Loucy (cell line): ENCODE data around the gene RBPJL.

Experiments
- H2AFZ ChIP-seq: fragments of 200-600 bp; sonication (generic); 2 replicates; pipeline ENCODE4 v1.6.0; 2016; ENCODE audit warnings: antibody characterized with exemption, mild to moderate bottlenecking, low read length, moderate library complexity
- H3F3A ChIP-seq: fragments of 200-600 bp; 2 replicates; pipeline ENCODE4 v1.6.0; 2016; ENCODE audit warnings: antibody characterized with exemption, low read depth, mild to moderate bottlenecking
- H3K27me3 ChIP-seq: fragments of 200-600 bp; sonication (generic); 2 replicates; pipeline ENCODE4 v1.6.1; 2014; ENCODE audit warnings: low read length, mild to moderate bottlenecking; ENCODE audit not compliant: insufficient read depth, poor library complexity, severe bottlenecking
- H3K36me3 ChIP-seq: fragments of 200-600 bp; sonication (generic); 2 replicates; pipeline ENCODE4 v1.6.1; 2016; ENCODE audit warnings: low read length; ENCODE audit not compliant: insufficient read depth
- H3K4me1 ChIP-seq: fragments of 200-600 bp; sonication (generic); 2 replicates; pipeline ENCODE4 v1.5.1; 2014; ENCODE audit warnings: low read length, mild to moderate bottlenecking; ENCODE audit not compliant: insufficient read depth, poor library complexity, severe bottlenecking
- H3K4me2 ChIP-seq: fragments of 200-600 bp; sonication (generic); 2 replicates; pipeline ENCODE4 v1.6.0; 2014; ENCODE audit warnings: antibody characterized with exemption, low read length, low read depth, mild to moderate bottlenecking; ENCODE audit not compliant: poor library complexity, severe bottlenecking
- H3K4me3 ChIP-seq: fragments of 200-600 bp; sonication (generic); 2 replicates; pipeline ENCODE4 v1.5.1; 2014; ENCODE audit warnings: low read length, mild to moderate bottlenecking, mixed read lengths; ENCODE audit not compliant: poor library complexity, severe bottlenecking
- H3K79me2 ChIP-seq: fragments of 200-600 bp; sonication (generic); 2 replicates; pipeline ENCODE4 v1.6.1; 2014; ENCODE audit warnings: low read length; ENCODE audit not compliant: insufficient read depth
- H3K9ac ChIP-seq: fragments of 200-600 bp; sonication (generic); 2 replicates; pipeline ENCODE4 v1.6.0; 2014; ENCODE audit warnings: mild to moderate bottlenecking, low read depth, low read length, moderate library complexity; ENCODE audit not compliant: poor library complexity, severe bottlenecking
- H3K9me2 ChIP-seq: fragments of 200-600 bp; sonication (generic); replicated peaks from 2 replicates; pipeline ENCODE4 v1.6.1; 2016; ENCODE audit warnings: low read depth, low read length, mixed read lengths
- H3K9me3 ChIP-seq: fragments of 200-600 bp; sonication (generic); 2 replicates; pipeline ENCODE4 v1.6.1; 2014; ENCODE audit warnings: mild to moderate bottlenecking, antibody characterized with exemption, low read length, low read depth; ENCODE audit not compliant: insufficient read depth
- H4K20me1 ChIP-seq: fragments of 200-600 bp; sonication (generic); 2 replicates; pipeline ENCODE4 v1.6.0; 2014; ENCODE audit warnings: antibody characterized with exemption, low read length, mild to moderate bottlenecking; ENCODE audit not compliant: insufficient read depth, poor library complexity, severe bottlenecking
- CTCF ChIP-seq: fragments of 200-600 bp; sonication (generic); conservative IDR thresholded peaks from 2 replicates; pipeline ENCODE4 v1.5.1; 2014; ENCODE audit warnings: mild to moderate bottlenecking, antibody characterized with exemption, low read length
- EZH2phosphoT487 ChIP-seq: fragments of 200-600 bp; IDR thresholded peaks from 2 replicates; pipeline ENCODE4 v1.6.1; 2018; ENCODE audit warnings: antibody characterized with exemption, mild to moderate bottlenecking, moderate library complexity, borderline replicate concordance

The RBPJL gene

GRCh38 chr20:45338121-45339030, 31.7 kb downstream of the RBPJL start:
- no peaks in the 10 kb centered on the region for H4K20me1 ChIP-seq
- no peak for TF ChIP-seq CTCF
- no peak for TF ChIP-seq EZH2phosphoT487
- H3K9ac ChIP-seq, result no peak overlapping the region
- no peaks in the 10 kb centered on the region for H3K27me3 ChIP-seq
- H3K9me2 ChIP-seq, result no peaks in the 10 kb centered on the region
- H3K4me1 ChIP-seq, result peaks cover 5% of the 10 kb centered on the region
- H3K36me3 ChIP-seq, result no peaks in the 10 kb centered on the region
- no peak overlapping the region for H2AFZ ChIP-seq
- H3F3A ChIP-seq, result no peaks in the 10 kb centered on the region
- no peak overlapping the region for H3K4me2 ChIP-seq
- H3K4me3 ChIP-seq, result no peak overlapping the region
- H3K79me2 ChIP-seq, result no peaks in the 10 kb centered on the region
- H3K9me3 ChIP-seq, result no peaks in the 10 kb centered on the region

- Histone ChIP-seq H3K9me3 (no peaks in the 10 kb centered on the region), H3K4me2 (no peak overlapping the region), H3K79me2 (no peaks in the 10 kb centered on the region), H3K36me3 (no peaks in the 10 kb centered on the region), H3K4me3 (no peak overlapping the region), H3K27me3 (no peaks in the 10 kb centered on the region), H4K20me1 (no peaks in the 10 kb centered on the region), H3K9ac (no peak overlapping the region), H2AFZ (no peak overlapping the region), H3F3A (no peaks in the 10 kb centered on the region), H3K9me2 (no peaks in the 10 kb centered on the region), H3K4me1 (peaks cover 9% of the 10 kb centered on the region)
- TF ChIP-seq EZH2phosphoT487 (no peak), CTCF (no peak)
These were observed 32.4 kb downstream of the RBPJL start for GRCh38 chr20:45339084-45339483.

GRCh38 chr20:45339799-45340198, 33.2 kb downstream of the RBPJL start:
- Histone ChIP-seq H3K4me1 (peaks cover 15% of the 10 kb centered on the region), H3K79me2 (no peaks in the 10 kb centered on the region)

More at GRCh38 chr20:45339799-45340198, 33.2 kb downstream of the RBPJL start:
- no peak overlapping the region for H3K9ac ChIP-seq
- TF ChIP-seq CTCF (no peak), EZH2phosphoT487 (no peak)
- H3K9me3 ChIP-seq, result no peaks in the 10 kb centered on the region
- H3K27me3 ChIP-seq, result no peaks in the 10 kb centered on the region
- H3K36me3 ChIP-seq, result no peaks in the 10 kb centered on the region
- H3F3A ChIP-seq, result no peaks in the 10 kb centered on the region
- no peaks in the 10 kb centered on the region for H4K20me1 ChIP-seq
- H2AFZ ChIP-seq, result no peak overlapping the region
- no peak overlapping the region for H3K4me3 ChIP-seq
- no peaks in the 10 kb centered on the region for H3K9me2 ChIP-seq
- no peak overlapping the region for H3K4me2 ChIP-seq
